ENCODE measurements around the gene KIF17. TPM values are rescaled to one million over a fixed set of nuclear protein-coding genes. Genes with fewer than 3 reads are reported as not detected.
A peak's percentile ranks its signal among the peaks of the same experiment; 100 is the strongest.

KIF17 gene
- total and polyA plus RNA-seq, 2 of the 4 experiments (the other 2 are of a cell fraction) = 4.5 to 5.7 TPM

DNA sequence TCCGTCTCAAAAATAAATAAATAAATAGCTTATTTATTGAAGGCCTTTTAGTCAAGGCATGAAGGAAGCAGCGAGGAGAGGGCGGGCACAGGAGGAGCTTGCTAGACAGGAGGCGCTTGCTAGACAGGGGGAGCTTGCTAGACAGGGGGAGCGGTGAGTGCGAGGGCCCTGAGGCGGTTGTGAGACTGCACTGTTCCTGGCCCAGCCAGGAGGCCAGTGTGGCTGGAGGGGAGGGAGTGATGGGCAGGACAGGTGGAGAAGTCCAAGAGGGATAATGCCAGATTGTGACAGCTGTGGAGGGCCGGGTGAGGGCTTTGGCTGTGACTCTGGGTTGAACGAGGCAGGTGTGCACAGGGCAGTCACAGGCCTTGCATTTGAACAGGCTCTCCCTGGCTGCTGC, 18.2 kb downstream of the KIF17 start:
- H3K27ac ChIP-seq (ENCODE audit: insufficient read depth, low read length) = no peak overlapping the region
- peak overlapping the region; percentile 43 to 96; a peak in 2 of 4 replicates for H4K8ac ChIP-seq (ENCODE audit: low read depth in 2 of 2, low read length in 2 of 2)
- peaks cover 16% of the 10 kb centered on the region for H3K9me1 ChIP-seq (ENCODE audit: insufficient read depth, low read length)
- in situ Hi-C loops (cut with MboI; ENCODE audit: low sequenced_read_pairs) = loop anchor here (5.0 to 25.0 kb wide), 2 partner anchors 498 to 663 kb away; no protein-coding TSS in a partner anchor
- H3K4ac ChIP-seq (ENCODE audit: low read depth, low read length) = peak overlapping the region; percentile 94
- peak overlapping the region; percentile 15 for H2AFZ ChIP-seq (replicated peaks; ENCODE audit: low read length, poor library complexity)
- no peak overlapping the region for H3K4me3 ChIP-seq (ENCODE audit: insufficient read depth, low read depth, low read length)
- H2AK9ac ChIP-seq (replicated peaks; ENCODE audit: low read depth, low read length, poor library complexity) = peak overlapping the region; percentile 1
- no peak overlapping the region for H4K5ac ChIP-seq (ENCODE audit: low read depth, low read length)
- WGBS, 2 experiments (ENCODE audit: extremely low coverage in 2 of 2, insufficient read length in 1 of 2) = 86% methylated on average over 2 of the region's 9 CpGs; no CpG with 5 or more reads in 1 of the 2 experiments
- peak overlapping the region; percentile 45 for H2AK5ac ChIP-seq (ENCODE audit: low read depth, low read length)
- H2BK20ac ChIP-seq (ENCODE audit: low read depth, low read length) = peak overlapping the region; percentile 97
- POLR2A ChIA-PET (ENCODE audit: unreplicated experiment) = interaction anchor here (0.6 to 0.7 kb wide), 2 partner anchors 8 to 11 kb away, joined by 3 read pairs; no protein-coding TSS in a partner anchor
- H3K9me3 ChIP-seq (ENCODE audit: control insufficient read depth, insufficient read depth, low read length) = no peaks in the 10 kb centered on the region
- H3K36me3 ChIP-seq (ENCODE audit: control insufficient read depth, insufficient read depth, low read length) = no peaks in the 10 kb centered on the region
- peak overlapping the region; percentile 95 for H4K91ac ChIP-seq (ENCODE audit: insufficient read depth, low read depth, low read length)
- intact Hi-C loops (cut with micrococcal nuclease) = loop anchor here (2.0 to 5.0 kb wide), 5 partner anchors 39 to 668 kb away; partner anchors contain the start of gene EIF4G3
- H3K23ac ChIP-seq (ENCODE audit: low read depth, low read length) = peak overlapping the region; percentile 4; the same call in 1 of the 2 replicates
- H3K56ac ChIP-seq (ENCODE audit: extremely low read depth, insufficient read depth, low read length) = no peak overlapping the region
- TF ChIP-seq POLR2A (IDR thresholded peaks at IDR 0.05; ENCODE audit: low read depth, low read length) (no peak), FOS (IDR thresholded peaks at IDR 0.05; ENCODE audit: low read depth, low read length) (no peak), RAD21 (IDR thresholded peaks at IDR 0.05; ENCODE audit: low read length) (no peak), RCOR1 (IDR thresholded peaks at IDR 0.05; ENCODE audit: insufficient replicate concordance, low read length) (no peak), SMC3 (IDR thresholded peaks at IDR 0.05; ENCODE audit: low read depth, low read length) (no peak), MAFK (IDR thresholded peaks at IDR 0.05; ENCODE audit: low read depth, low read length) (no peak), CEBPB (IDR thresholded peaks at IDR 0.05; ENCODE audit: low read depth, low read length) (no peak), MXI1 (IDR thresholded peaks at IDR 0.05; ENCODE audit: borderline replicate concordance, low read depth, low read length) (no peak), NFE2L2 (IDR thresholded peaks at IDR 0.05; ENCODE audit: low read depth, low read length) (no peak), CHD1 (IDR thresholded peaks at IDR 0.05; ENCODE audit: low read depth, low read length) (no peak)
- TF ChIP-seq, protein P1, sequence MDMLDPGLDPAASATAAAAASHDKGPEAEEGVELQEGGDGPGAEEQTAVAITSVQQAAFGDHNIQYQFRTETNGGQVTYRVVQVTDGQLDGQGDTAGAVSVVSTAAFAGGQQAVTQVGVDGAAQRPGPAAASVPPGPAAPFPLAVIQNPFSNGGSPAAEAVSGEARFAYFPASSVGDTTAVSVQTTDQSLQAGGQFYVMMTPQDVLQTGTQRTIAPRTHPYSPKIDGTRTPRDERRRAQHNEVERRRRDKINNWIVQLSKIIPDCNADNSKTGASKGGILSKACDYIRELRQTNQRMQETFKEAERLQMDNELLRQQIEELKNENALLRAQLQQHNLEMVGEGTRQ (IDR thresholded peaks at IDR 0.05; ENCODE audit: low read depth, low read length) = no peak
- TF ChIP-seq, protein P2, sequence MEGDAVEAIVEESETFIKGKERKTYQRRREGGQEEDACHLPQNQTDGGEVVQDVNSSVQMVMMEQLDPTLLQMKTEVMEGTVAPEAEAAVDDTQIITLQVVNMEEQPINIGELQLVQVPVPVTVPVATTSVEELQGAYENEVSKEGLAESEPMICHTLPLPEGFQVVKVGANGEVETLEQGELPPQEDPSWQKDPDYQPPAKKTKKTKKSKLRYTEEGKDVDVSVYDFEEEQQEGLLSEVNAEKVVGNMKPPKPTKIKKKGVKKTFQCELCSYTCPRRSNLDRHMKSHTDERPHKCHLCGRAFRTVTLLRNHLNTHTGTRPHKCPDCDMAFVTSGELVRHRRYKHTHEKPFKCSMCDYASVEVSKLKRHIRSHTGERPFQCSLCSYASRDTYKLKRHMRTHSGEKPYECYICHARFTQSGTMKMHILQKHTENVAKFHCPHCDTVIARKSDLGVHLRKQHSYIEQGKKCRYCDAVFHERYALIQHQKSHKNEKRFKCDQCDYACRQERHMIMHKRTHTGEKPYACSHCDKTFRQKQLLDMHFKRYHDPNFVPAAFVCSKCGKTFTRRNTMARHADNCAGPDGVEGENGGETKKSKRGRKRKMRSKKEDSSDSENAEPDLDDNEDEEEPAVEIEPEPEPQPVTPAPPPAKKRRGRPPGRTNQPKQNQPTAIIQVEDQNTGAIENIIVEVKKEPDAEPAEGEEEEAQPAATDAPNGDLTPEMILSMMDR (conservative IDR thresholded peaks at IDR 0.05; ENCODE audit: low read depth, low read length) = no peak
- TF ChIP-seq, protein P3, sequence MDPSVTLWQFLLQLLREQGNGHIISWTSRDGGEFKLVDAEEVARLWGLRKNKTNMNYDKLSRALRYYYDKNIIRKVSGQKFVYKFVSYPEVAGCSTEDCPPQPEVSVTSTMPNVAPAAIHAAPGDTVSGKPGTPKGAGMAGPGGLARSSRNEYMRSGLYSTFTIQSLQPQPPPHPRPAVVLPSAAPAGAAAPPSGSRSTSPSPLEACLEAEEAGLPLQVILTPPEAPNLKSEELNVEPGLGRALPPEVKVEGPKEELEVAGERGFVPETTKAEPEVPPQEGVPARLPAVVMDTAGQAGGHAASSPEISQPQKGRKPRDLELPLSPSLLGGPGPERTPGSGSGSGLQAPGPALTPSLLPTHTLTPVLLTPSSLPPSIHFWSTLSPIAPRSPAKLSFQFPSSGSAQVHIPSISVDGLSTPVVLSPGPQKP (IDR thresholded peaks at IDR 0.05; ENCODE audit: borderline replicate concordance, low read depth, low read length) = no peak
- H3K79me1 ChIP-seq (ENCODE audit: low read depth in 1 of 2, low read length in 2 of 2) = peaks cover 15 to 31% of the 10 kb centered on the region in 2 experiments
- H2BK5ac ChIP-seq (ENCODE audit: low read depth, low read length, poor library complexity, severe bottlenecking) = peak overlapping the region; percentile 45
- H4K20me1 ChIP-seq (ENCODE audit: insufficient read depth, low read length) = no peaks in the 10 kb centered on the region
- no peak for DNase-seq
- no peak overlapping the region for H3K9ac ChIP-seq (ENCODE audit: low read depth, low read length)
- H3K14ac ChIP-seq (replicated peaks; ENCODE audit: low read depth, low read length) = 0 out of 2 replicates have a peak overlapping the region, but pooled peaks have one; percentile 39
- CTCF ChIA-PET = no interaction called here
- no peaks in the 10 kb centered on the region for H3K27me3 ChIP-seq (ENCODE audit: control insufficient read depth, insufficient read depth, low read length)
- no TSS peak for BruUV-seq (replicated peaks)
- H3K4me2 ChIP-seq (ENCODE audit: low read depth, low read length) = no peak overlapping the region
- H2BK120ac ChIP-seq (ENCODE audit: low read depth, low read length) = peak overlapping the region; percentile 97
- no peak overlapping the region for H3K18ac ChIP-seq (ENCODE audit: low read depth, low read length)
- H3K4me1 ChIP-seq (ENCODE audit: control insufficient read depth, insufficient read depth, low read length) = peaks cover 14% of the 10 kb centered on the region
- ATAC-seq (ENCODE audit: low read depth) = no peak
- H2BK15ac ChIP-seq (ENCODE audit: low read depth, low read length) = peak overlapping the region; percentile 51; the same call in 2 of the 3 replicates
- dilution Hi-C loops (cut with HindIII; ENCODE audit: low sequenced_read_pairs, unreplicated experiment) = no loop called here

Measured in IMR-90 (cell line).